IMR-90 (cell line): Measurements from ENCODE around the gene YIPF1. TPM values are rescaled to one million over a fixed set of nuclear protein-coding genes. Genes with fewer than 3 reads are reported as not detected.

ENCODE experiments used
- ATAC-seq: fragments of 200-7000 bp; cut with Tn5 transposase; 2 replicates; pipeline ENCODE4 v1.9.1; 2020; ENCODE audit warnings: low read depth, mild to moderate bottlenecking, moderate library complexity
- BruUV-seq: library from RNA; stranded (reverse); fragments of 400-500 nt; replicated peaks from 2 replicates; lab custom pipeline; 2021; lab: Mats Ljungman, UMichigan
- CTCF ChIA-PET: fragments of 300-600 bp; formaldehyde crosslinking; extraction: SDS; loops from one replicate; lab custom pipeline; 2021; ENCODE audit warnings: antibody characterized with exemption; lab: Yijun Ruan, JAX
- POLR2A ChIA-PET: fragments of 300-600 bp; sonication (Branson Sonifier 250); formaldehyde crosslinking; loops from one replicate; lab custom pipeline; 2022; ENCODE audit warnings: antibody characterized with exemption; ENCODE audit not compliant: unreplicated experiment; lab: Charles Lee
- DNase-seq: peaks from one replicate; pipeline ENCODE4 v3.0.0; 2013
- H2AFZ ChIP-seq: replicated peaks from 2 replicates; pipeline ENCODE3; 2013; ENCODE audit warnings: low read length, mild to moderate bottlenecking; ENCODE audit not compliant: poor library complexity
- H2AK5ac ChIP-seq: 2 replicates; pipeline ENCODE4 v1.6.1; 2013; ENCODE audit warnings: low read depth, low read length, inconsistent platforms
- H2AK9ac ChIP-seq: replicated peaks from 2 replicates; pipeline ENCODE3; 2013; ENCODE audit warnings: mild to moderate bottlenecking, low read depth, low read length, moderate library complexity; ENCODE audit not compliant: poor library complexity
- H2BK120ac ChIP-seq: 2 replicates; pipeline ENCODE4 v1.6.1; 2013; ENCODE audit warnings: low read depth, low read length, inconsistent platforms
- H2BK15ac ChIP-seq: 3 replicates; pipeline ENCODE4 v1.6.1; 2013; ENCODE audit warnings: low read depth, low read length, inconsistent platforms
- H2BK20ac ChIP-seq: 2 replicates; pipeline ENCODE4 v1.6.1; 2013; ENCODE audit warnings: low read depth, mild to moderate bottlenecking, inconsistent platforms, low read length, moderate library complexity
- H2BK5ac ChIP-seq: 2 replicates; pipeline ENCODE4 v1.6.1; 2013; ENCODE audit warnings: mild to moderate bottlenecking, low read depth, low read length, inconsistent platforms; ENCODE audit not compliant: poor library complexity, severe bottlenecking
- H3K14ac ChIP-seq: replicated peaks from 2 replicates; pipeline ENCODE4 v1.6.1; 2013; ENCODE audit warnings: low read depth, low read length, inconsistent platforms
- H3K18ac ChIP-seq: 2 replicates; pipeline ENCODE4 v1.6.1; 2013; ENCODE audit warnings: low read depth, low read length, control low read depth
- H3K23ac ChIP-seq: 2 replicates; pipeline ENCODE4 v1.6.1; 2013; ENCODE audit warnings: low read depth, low read length, inconsistent platforms
- H3K27ac ChIP-seq: 2 replicates; pipeline ENCODE4 v1.5.1; 2013; ENCODE audit warnings: mild to moderate bottlenecking, control low read depth, low read length; ENCODE audit not compliant: insufficient read depth
- H3K27me3 ChIP-seq: 2 replicates; pipeline ENCODE4 v1.6.1; 2013; ENCODE audit warnings: low read length; ENCODE audit not compliant: control insufficient read depth, insufficient read depth
- H3K36me3 ChIP-seq: 2 replicates; pipeline ENCODE4 v1.6.1; 2013; ENCODE audit warnings: low read length, mixed read lengths; ENCODE audit not compliant: control insufficient read depth, insufficient read depth
- H3K4ac ChIP-seq: 2 replicates; pipeline ENCODE4 v1.6.1; 2013; ENCODE audit warnings: low read depth, low read length, inconsistent platforms
- H3K4me1 ChIP-seq: 2 replicates; pipeline ENCODE4 v1.6.1; 2013; ENCODE audit warnings: low read length, mixed read lengths; ENCODE audit not compliant: control insufficient read depth, insufficient read depth
- H3K4me2 ChIP-seq: 2 replicates; pipeline ENCODE4 v1.6.1; 2013; ENCODE audit warnings: low read depth, mild to moderate bottlenecking, control low read depth, low read length, moderate library complexity
- H3K4me3 ChIP-seq: 2 replicates; pipeline ENCODE4 v1.5.1; 2013; ENCODE audit warnings: low read depth, mild to moderate bottlenecking, control low read depth, low read length, moderate library complexity; ENCODE audit not compliant: insufficient read depth
- H3K56ac ChIP-seq: 2 replicates; pipeline ENCODE4 v1.6.1; 2013; ENCODE audit warnings: low read length, inconsistent platforms; ENCODE audit not compliant: insufficient read depth; ENCODE audit errors: extremely low read depth
- H3K79me1 ChIP-seq, 2 experiments: 2 replicates each; pipeline ENCODE4 v1.6.1; 2013; ENCODE audit warnings: low read length in 2 of 2, inconsistent platforms in 1 of 2, low read depth in 1 of 2
- H3K9ac ChIP-seq: 2 replicates; pipeline ENCODE4 v1.6.1; 2013; ENCODE audit warnings: low read depth, low read length, control low read depth
- H3K9me1 ChIP-seq: 2 replicates; pipeline ENCODE4 v1.6.1; 2013; ENCODE audit warnings: low read length, inconsistent platforms; ENCODE audit not compliant: insufficient read depth
- H3K9me3 ChIP-seq: 2 replicates; pipeline ENCODE4 v1.6.1; 2013; ENCODE audit warnings: low read length; ENCODE audit not compliant: control insufficient read depth, insufficient read depth
- H4K20me1 ChIP-seq: 2 replicates; pipeline ENCODE4 v1.6.1; 2013; ENCODE audit warnings: low read length, inconsistent platforms; ENCODE audit not compliant: insufficient read depth
- H4K5ac ChIP-seq: 2 replicates; pipeline ENCODE4 v1.6.1; 2013; ENCODE audit warnings: mild to moderate bottlenecking, low read depth, low read length, control low read depth
- H4K8ac ChIP-seq, 2 experiments: 2 replicates each; pipeline ENCODE4 v1.6.1; 2013; ENCODE audit warnings: low read depth in 2 of 2, low read length in 2 of 2, control low read depth in 1 of 2, inconsistent platforms in 1 of 2
- H4K91ac ChIP-seq: 2 replicates; pipeline ENCODE4 v1.6.1; 2013; ENCODE audit warnings: low read depth, low read length, inconsistent platforms; ENCODE audit not compliant: insufficient read depth
- ELK1 ChIP-seq: fragments of 150-350 bp; IDR thresholded peaks from 2 replicates; pipeline ENCODE4 v1.6.1; 2016; ENCODE audit warnings: low read depth, mild to moderate bottlenecking, low read length, moderate library complexity, borderline replicate concordance
- FOS ChIP-seq: fragments of 150-350 bp; IDR thresholded peaks from 2 replicates; pipeline ENCODE4 v1.6.1; 2016; ENCODE audit warnings: low read depth, low read length
- MXI1 ChIP-seq: IDR thresholded peaks from 2 replicates; pipeline ENCODE4 v1.6.1; 2012; ENCODE audit warnings: low read depth, mild to moderate bottlenecking, low read length, moderate library complexity, borderline replicate concordance
- NFE2L2 ChIP-seq: fragments of 150-350 bp; IDR thresholded peaks from 2 replicates; pipeline ENCODE4 v1.6.1; 2016; ENCODE audit warnings: low read depth, mild to moderate bottlenecking, low read length
- RAD21 ChIP-seq: IDR thresholded peaks from 2 replicates; pipeline ENCODE4 v1.6.1; 2012; ENCODE audit warnings: low read length, improper control_type of control experiment
- RCOR1 ChIP-seq: IDR thresholded peaks from 2 replicates; pipeline ENCODE4 v1.6.1; 2012; ENCODE audit warnings: mild to moderate bottlenecking, low read length, improper control_type of control experiment; ENCODE audit not compliant: insufficient replicate concordance
- WGBS, 2 experiments: methylation state at CpG; one replicate each; pipeline versions ENCODE4 v1.1.5 to v1.1.7; 2013; ENCODE audit warnings: missing lambda C conversion rate in 2 of 2; ENCODE audit not compliant: insufficient read length in 1 of 2; ENCODE audit errors: extremely low coverage in 2 of 2; 5-methylcytosine and 5-hydroxymethylcytosine counted together
- dilution Hi-C: fragments of 300-500 bp; cut with HindIII; formaldehyde crosslinking; loops from one replicate; pipeline ENCODE4 v1.14.3; 2018; ENCODE audit warnings: low sequenced_read_pairs; ENCODE audit not compliant: unreplicated experiment
- in situ Hi-C: fragments of 300-500 bp; cut with MboI; formaldehyde crosslinking; loops from 3 replicates; pipeline ENCODE4 v1.14.3; 2019; ENCODE audit warnings: low sequenced_read_pairs, inconsistent platforms, mixed read lengths
- intact Hi-C: fragments of 100-400 bp; cut with micrococcal nuclease; formaldehyde crosslinking; loops from 2 replicates; pipeline ENCODE4 v1.10.0; 2022
- polyA plus RNA-seq, 3 experiments: library from polyadenylated mRNA; depleted of rRNA; stranded (reverse); fragments of >200 nt; gene quantifications; 2 replicates each; pipeline ENCODE4 v1.2.3, GENCODE V29; 2012; ENCODE audit warnings: low replicate concordance in 1 of 3
- total RNA-seq: library from RNA; depleted of rRNA; stranded (reverse); fragments of >200 nt; gene quantifications from 2 replicates; pipeline ENCODE4 v1.2.3, GENCODE V29; 2012

The YIPF1 gene
- total and polyA plus RNA-seq, 2 of the 4 experiments (the other 2 are of a cell fraction) = 23.7 to 35.3 TPM

GRCh38 chr1:53868565-53868964, 21.0 kb downstream of the YIPF1 start:
- no peak overlapping the region for H2AK5ac ChIP-seq
- dilution Hi-C loops (no loop called here), in situ Hi-C loops (loop anchor here (25.0 kb wide), 4 partner anchors 194 to 919 kb away; partner anchors contain the start of genes CYB5RL, MRPL37, TCEANC2 and TMEM59), intact Hi-C loops (loop anchor here (10.0 kb wide), 1 partner anchor 536 kb away; the partner anchor contains the start of gene SSBP3)
- H3K9ac ChIP-seq = no peak overlapping the region
- no peak overlapping the region for H4K91ac ChIP-seq
- no peaks in the 10 kb centered on the region for H4K20me1 ChIP-seq
- H3K4ac ChIP-seq = no peak overlapping the region
- no peak overlapping the region for H3K4me2 ChIP-seq
- no peak overlapping the region for H2BK15ac ChIP-seq
- no peaks in the 10 kb centered on the region for H3K9me1 ChIP-seq
- H2BK5ac ChIP-seq = no peak overlapping the region
- H3K23ac ChIP-seq = no peak overlapping the region
- H3K27me3 ChIP-seq = no peaks in the 10 kb centered on the region
- no peak overlapping the region for H3K18ac ChIP-seq
- H4K8ac ChIP-seq = no peak overlapping the region
- BruUV-seq = no TSS peak
- TF ChIP-seq RCOR1 (no peak), FOS (0 out of 2 replicates have a peak, but pooled peaks have one; percentile 22), RAD21 (no peak), NFE2L2 (no peak), ELK1 (no peak), MXI1 (no peak)
- ATAC-seq (no peak), DNase-seq (peak; percentile 31)
- CTCF ChIA-PET = interaction anchor here (0.5 kb wide), 1 partner anchor 263 kb away, joined by 3 read pairs; no protein-coding TSS in a partner anchor
- no peak overlapping the region for H3K27ac ChIP-seq
- H2BK20ac ChIP-seq = no peak overlapping the region
- H3K9me3 ChIP-seq = no peaks in the 10 kb centered on the region
- no CpG with 5 or more reads among the region's 1 CpG for WGBS, 2 experiments
- no peak overlapping the region for H3K4me3 ChIP-seq
- no peak overlapping the region for H2AFZ ChIP-seq
- peaks cover 17% of the 10 kb centered on the region for H3K36me3 ChIP-seq
- H3K4me1 ChIP-seq = 0 out of 2 replicates have a peak, but pooled peaks cover 2% of the 10 kb centered on the region
- H3K14ac ChIP-seq = no peak overlapping the region
- H4K5ac ChIP-seq = no peak overlapping the region
- POLR2A ChIA-PET = no interaction called here
- no peak overlapping the region for H3K56ac ChIP-seq
- H2AK9ac ChIP-seq = no peak overlapping the region
- H2BK120ac ChIP-seq = no peak overlapping the region
- H3K79me1 ChIP-seq = no peaks in the 10 kb centered on the region
